WERI-Rb-1 (cell line): ENCODE results near the gene RGS8.

ENCODE experiments used
- DNase-seq: peaks from one replicate; pipeline ENCODE4 v3.0.0-alpha.2; 2020
- H3K27ac ChIP-seq: fragments of 250-450 bp; sonication (Bioruptor Pico); 2 replicates; pipeline ENCODE4 v1.5.1; 2020; ENCODE audit warnings: mild to moderate bottlenecking, moderate library complexity
- H3K27me3 ChIP-seq: fragments of 250-450 bp; sonication (Bioruptor Pico); 2 replicates; pipeline ENCODE4 v1.5.1; 2021; ENCODE audit warnings: mild to moderate bottlenecking, low read depth, moderate library complexity; ENCODE audit not compliant: insufficient read depth, severe bottlenecking
- H3K36me3 ChIP-seq: fragments of 250-450 bp; sonication (Bioruptor Pico); 2 replicates; pipeline ENCODE4 v1.5.1; 2020; ENCODE audit warnings: mild to moderate bottlenecking, moderate library complexity
- H3K4me3 ChIP-seq: 2 replicates; pipeline ENCODE4 v1.5.1; 2011; ENCODE audit warnings: low read depth, mild to moderate bottlenecking, control low read depth, low read length
- H3K9me3 ChIP-seq: fragments of 250-450 bp; sonication (Bioruptor Pico); 2 replicates; pipeline ENCODE4 v1.5.1; 2021; ENCODE audit warnings: mild to moderate bottlenecking, moderate library complexity; ENCODE audit not compliant: severe bottlenecking
- TF ChIP-seq, protein P1 (sequence below): IDR thresholded peaks from 2 replicates; pipeline ENCODE4 v1.5.1; 2011; ENCODE audit warnings: low read depth, mild to moderate bottlenecking, control low read depth, inconsistent platforms, low read length

The RGS8 gene

DNA sequence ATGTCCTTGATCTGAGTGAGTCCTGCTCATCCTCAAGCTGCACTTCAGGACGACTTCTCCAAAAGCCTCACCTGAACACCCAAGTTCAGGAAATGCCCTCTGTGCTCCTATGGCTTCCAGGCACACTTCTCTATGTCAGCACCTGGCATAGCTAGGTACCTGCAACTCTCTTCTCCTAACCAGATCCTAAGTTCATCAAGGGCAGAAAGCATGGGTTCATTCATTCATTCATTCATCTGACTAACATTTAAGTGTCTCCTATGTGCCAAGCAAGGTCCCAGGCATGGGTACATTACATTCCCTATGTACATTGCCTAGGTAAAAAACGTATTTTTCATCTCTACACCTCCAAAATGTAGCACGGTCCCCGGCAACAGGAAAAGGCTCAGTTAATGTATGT is 4.0 kb downstream of the RGS8 start:
- TF ChIP-seq, protein P1, sequence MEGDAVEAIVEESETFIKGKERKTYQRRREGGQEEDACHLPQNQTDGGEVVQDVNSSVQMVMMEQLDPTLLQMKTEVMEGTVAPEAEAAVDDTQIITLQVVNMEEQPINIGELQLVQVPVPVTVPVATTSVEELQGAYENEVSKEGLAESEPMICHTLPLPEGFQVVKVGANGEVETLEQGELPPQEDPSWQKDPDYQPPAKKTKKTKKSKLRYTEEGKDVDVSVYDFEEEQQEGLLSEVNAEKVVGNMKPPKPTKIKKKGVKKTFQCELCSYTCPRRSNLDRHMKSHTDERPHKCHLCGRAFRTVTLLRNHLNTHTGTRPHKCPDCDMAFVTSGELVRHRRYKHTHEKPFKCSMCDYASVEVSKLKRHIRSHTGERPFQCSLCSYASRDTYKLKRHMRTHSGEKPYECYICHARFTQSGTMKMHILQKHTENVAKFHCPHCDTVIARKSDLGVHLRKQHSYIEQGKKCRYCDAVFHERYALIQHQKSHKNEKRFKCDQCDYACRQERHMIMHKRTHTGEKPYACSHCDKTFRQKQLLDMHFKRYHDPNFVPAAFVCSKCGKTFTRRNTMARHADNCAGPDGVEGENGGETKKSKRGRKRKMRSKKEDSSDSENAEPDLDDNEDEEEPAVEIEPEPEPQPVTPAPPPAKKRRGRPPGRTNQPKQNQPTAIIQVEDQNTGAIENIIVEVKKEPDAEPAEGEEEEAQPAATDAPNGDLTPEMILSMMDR = no peak
- DNase-seq = no peak
- H3K36me3 ChIP-seq = no peaks in the 10 kb centered on the region

DNA sequence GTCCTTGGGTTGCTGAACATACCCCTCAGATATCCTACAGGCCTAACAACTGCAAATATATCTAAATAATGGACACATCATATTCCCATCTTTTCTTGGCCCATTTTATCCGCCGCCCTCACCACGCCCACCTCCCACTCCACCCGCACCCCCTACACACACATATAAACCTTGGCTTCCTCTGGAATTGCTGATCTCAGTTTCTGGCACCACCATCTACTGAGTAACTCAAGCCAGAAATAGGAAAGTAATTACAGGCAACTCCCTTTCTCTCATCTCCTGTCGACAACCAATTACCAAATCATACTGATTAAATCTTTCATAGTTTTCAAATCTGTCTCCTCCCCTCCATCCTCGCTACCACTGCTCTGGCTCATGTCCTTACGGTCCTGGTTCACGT is 4.7 kb downstream of the RGS8 start:
- H3K36me3 ChIP-seq = no peaks in the 10 kb centered on the region
- no peaks in the 10 kb centered on the region for H3K9me3 ChIP-seq
- H3K27me3 ChIP-seq = no peaks in the 10 kb centered on the region
- TF ChIP-seq, protein P1 = no peak
- H3K4me3 ChIP-seq = no peak overlapping the region
- DNase-seq = no peak
- no peak overlapping the region for H3K27ac ChIP-seq

More for the DNA sequence above, 4.0 kb downstream of the RGS8 start:
- Histone ChIP-seq H3K27me3 (no peaks in the 10 kb centered on the region), H3K4me3 (no peak overlapping the region), H3K27ac (no peak overlapping the region), H3K9me3 (no peaks in the 10 kb centered on the region)

DNA sequence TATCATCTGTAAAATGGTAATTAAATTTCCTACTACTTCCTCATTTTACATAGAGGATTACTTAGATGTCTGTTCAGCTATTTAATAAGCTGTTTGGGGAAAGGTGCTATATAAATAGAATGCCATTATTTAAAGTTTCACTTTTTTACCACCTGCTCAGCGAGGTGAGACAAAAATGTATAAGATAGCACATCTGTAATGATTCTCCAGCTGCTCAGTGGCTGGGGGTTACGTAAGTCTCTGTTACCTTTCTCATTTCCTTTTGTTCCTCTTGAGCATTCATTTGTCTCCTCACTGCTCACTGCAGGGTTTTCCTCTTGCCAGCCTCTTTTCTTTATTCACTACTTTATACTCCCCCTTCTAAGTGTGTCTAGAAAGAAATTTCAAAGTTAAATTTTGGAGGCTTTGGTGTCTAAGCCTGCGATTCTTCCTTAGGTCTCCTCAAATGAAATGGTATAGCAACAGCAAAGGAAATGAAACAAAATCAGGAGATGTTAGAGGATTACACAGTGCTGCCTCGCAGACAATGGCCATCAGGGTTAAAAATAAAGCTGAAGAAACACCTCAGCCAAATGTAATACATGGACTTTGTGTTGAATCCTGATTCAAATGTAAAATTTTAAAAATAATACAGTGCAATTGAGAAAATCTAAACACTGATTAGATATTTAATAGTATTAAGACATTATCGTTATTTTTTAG is 6.8 kb downstream of the RGS8 start:
- DNase-seq = no peak
- no peaks in the 10 kb centered on the region for H3K36me3 ChIP-seq
- H3K4me3 ChIP-seq = no peak overlapping the region
- no peaks in the 10 kb centered on the region for H3K9me3 ChIP-seq
- TF ChIP-seq, protein P1 = no peak
- no peak overlapping the region for H3K27ac ChIP-seq
- no peaks in the 10 kb centered on the region for H3K27me3 ChIP-seq

DNA sequence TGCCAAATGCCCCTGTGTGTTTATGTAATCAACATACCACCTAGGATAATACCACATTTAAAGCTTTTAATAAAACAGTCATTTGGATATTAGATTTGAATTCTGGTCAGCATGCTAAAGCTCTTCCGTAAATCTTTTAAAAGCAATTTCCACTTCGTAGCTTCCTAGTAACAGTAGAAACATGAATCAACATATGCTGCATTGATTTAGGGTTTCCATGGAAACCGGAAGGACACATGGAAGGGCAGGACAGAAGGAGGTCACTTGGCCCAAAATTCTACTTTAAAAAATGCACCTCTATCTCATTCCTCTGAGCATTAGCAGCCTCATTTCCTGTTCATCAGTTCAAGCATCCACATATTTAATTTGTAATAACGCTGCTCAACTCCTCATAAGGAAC is 8.1 kb downstream of the RGS8 start:
- Histone ChIP-seq H3K9me3 (no peaks in the 10 kb centered on the region), H3K4me3 (no peak overlapping the region), H3K27me3 (no peaks in the 10 kb centered on the region), H3K36me3 (no peaks in the 10 kb centered on the region), H3K27ac (no peak overlapping the region)
- TF ChIP-seq, protein P1 = no peak
- DNase-seq = no peak

DNA sequence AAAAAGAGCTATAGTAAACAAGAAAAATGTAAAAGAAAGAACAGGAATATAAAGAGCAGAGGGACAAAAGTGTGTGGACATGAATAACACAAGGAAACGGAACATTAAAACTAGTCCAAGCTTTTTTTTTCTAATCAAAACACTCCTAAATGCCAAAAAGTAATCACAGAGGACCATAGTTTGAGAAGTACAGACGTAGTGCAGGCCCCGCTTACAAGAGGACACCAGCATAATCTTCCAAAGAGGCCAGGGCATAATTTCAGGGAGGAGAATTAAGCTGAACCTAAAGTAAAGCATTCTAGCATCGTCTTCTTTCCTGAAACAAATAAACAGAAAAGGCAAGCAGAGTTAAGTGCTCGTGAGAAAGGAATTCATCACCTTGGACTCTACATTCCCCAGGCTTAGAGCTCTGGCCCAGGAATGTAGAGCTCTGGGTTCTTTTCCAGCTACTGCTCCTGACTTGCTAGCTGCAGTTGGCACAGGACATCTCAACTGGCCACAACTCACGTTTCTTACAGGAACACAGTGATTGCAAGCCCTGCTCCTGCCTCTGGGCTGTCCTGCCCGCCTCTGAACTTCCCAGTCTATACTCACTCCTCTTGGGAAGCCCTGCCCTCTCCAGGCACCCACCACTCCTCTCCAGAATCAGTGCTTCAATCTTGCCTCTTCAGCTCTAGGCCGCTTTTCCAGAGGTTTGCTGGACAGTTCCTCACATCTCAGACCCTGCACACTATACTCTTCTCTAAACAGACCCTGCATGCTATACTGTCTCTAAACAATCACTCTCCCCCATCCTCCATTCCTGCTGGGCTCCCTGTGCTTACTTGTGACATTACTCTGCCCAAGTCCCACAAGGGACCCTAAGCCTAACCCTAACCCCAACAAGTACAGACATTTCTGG is 9.8 kb downstream of the RGS8 start:
- H3K36me3 ChIP-seq = no peaks in the 10 kb centered on the region
- no peak overlapping the region for H3K4me3 ChIP-seq
- no peak for DNase-seq
- H3K27ac ChIP-seq = no peak overlapping the region
- TF ChIP-seq, protein P1 = no peak
- no peaks in the 10 kb centered on the region for H3K27me3 ChIP-seq
- H3K9me3 ChIP-seq = no peaks in the 10 kb centered on the region
